UCSD-AML1 (cell line): ENCODE results near the gene AFG3L2.
A peak's percentile ranks its signal among the peaks of the same experiment; 100 is the strongest.
"Not testable (repeated sequence)": the region's sequence is repeated elsewhere in the genome, so short reads cannot be mapped to it uniquely, and the experiment has no call there.

Source experiments
- DNase-seq: peaks from one replicate; lab custom pipeline; 2025; ENCODE audit not compliant: unreplicated experiment; lab: John Stamatoyannopoulos, UW

AFG3L2 gene

DNA sequence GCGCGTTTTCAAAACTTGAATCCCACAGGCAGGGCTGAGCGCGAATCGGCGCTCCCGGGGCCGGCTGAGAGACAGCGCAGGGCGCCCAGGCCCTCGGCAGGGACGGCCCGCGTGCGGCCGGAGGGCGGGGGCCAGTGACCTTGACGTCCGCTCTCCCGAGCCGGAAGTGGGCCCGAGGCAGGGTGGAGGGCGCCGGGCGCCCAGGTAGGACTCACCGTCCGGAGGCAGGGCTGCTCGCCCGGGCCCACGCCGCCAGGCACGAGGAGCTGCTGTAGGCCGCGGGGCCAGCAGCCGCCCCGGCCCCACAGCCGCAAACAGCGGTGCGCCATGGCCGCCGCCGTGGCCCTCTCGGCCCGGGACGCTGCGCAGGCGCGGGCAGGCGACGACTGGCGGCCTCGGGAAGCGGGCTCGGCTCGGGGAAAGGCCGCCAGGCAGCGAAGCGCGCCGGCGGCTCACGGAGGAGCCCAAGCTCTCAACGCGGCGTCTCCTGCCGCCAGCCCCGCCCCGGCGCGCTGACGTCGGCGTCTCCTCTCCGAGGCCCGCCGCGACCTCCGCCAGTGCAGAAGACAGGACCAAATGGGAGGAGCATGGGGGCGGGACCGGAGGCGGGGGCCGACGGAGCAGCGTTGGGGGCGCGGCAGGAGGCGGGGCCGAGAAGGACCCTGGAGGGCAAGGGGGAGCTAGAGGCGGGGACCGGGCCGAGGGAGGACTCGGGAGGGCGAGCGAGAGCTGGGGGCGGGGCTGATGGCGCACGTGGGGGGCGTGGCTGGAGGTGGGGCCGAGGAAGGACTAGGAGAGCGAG is at the start of gene AFG3L2:
Gene AFG3L2, minus strand, starts transcription at position 474 of the 802 bp plus-strand sequence. Its CDS starts 145 bp downstream, at position 329.
- peak; percentile 100 for DNase-seq

DNA sequence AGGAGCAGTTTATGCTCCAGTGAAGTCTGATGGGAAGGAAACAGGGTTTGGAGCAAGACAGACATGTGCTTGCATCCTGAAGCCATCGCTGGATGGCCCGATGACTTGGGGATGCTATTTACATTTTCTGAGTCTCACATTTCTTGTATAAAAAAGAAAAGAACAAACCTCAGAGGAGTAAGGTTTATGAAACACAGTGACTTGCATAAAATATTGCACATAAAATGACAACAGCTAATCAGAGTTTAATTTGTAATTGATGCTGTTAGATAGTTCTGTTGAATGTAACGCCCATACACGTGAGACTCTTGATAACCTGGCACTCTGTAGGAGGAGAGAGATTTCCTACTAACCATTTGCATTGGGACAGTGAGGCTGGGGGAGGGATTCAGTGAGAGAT is 47.2 kb upstream of the AFG3L2 start:
- DNase-seq, result no peak

DNA sequence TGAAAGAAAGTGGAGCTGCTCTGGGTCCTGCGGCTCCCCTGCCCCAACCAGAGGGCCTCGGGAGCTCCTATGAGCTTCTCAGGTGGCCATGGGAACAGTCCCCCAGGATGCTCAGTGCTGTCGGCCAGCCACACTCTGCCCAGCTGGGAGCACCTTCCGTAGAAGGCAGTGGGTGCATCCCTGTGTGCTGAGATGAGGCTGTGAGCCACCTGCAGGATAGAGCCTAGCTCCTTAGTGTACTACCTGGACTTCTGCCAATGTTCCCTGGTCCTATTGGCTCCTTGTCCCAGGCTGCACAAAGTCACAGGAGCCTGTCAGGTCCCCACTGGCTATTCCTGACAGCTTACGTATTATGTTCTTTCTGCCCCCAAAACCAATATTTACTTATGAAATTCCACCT is 46.8 kb upstream of the AFG3L2 start:
- no peak for DNase-seq

DNA sequence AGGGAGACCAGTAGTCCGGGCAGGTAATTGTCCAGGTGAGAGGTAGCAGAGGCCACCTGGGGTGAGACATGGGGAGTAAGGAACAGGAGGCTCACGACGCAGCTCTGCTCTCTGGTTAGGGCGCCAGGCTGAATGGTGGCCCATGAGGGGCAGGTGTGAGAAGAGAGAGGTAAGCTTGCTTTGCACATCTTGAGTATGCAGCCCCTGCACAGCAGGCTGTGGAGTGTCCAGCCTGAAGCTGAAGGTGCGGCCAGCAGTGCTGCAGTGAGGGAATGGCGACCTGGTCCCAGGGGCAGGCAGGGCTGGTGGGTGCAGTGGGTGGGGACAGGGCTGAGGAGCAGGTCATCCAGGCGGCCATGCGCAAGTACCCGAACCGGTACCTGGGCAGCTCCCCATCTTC is 46.4 kb upstream of the AFG3L2 start:
- DNase-seq, result no peak

DNA sequence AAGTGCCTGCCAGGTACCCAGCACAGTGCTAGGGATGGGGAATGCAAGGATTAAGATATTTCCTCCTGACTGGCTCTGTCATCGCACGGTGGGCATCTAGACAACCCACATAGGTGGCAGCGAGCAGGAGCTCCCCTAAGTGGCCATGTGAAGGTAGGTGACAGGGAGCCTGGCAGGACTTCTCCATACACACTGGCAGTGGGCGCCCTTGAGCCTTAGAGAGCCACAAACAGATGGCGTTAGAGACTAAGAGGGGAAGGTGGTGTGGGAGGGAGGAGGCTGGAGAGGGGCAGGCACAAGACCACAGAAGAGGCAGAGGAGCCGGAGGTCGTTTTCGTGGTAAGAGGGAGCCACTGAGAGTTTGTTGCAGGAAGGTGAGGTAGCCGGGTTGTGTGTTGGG is 45.9 kb upstream of the AFG3L2 start:
- peak; percentile 53 for DNase-seq

DNA sequence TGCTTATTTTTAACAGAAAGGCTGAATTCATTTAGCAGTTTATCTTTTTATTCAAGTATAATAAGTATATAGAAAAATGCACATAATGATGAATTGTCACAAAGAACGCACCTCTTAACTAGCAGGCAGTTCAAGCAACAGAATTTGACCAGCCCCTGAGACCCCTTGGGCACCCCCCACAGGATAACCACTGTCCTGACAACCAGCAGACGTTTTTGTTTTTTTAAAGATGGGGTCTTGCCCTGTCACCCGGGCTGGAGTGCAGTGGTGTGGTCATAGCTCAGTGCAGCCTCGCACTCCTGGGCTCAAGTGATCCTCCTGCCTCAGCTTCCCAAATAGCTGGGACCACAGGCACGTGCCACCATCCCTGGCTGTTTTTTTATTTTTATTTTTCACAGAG is 44.7 kb upstream of the AFG3L2 start:
- DNase-seq, result no peak

DNA sequence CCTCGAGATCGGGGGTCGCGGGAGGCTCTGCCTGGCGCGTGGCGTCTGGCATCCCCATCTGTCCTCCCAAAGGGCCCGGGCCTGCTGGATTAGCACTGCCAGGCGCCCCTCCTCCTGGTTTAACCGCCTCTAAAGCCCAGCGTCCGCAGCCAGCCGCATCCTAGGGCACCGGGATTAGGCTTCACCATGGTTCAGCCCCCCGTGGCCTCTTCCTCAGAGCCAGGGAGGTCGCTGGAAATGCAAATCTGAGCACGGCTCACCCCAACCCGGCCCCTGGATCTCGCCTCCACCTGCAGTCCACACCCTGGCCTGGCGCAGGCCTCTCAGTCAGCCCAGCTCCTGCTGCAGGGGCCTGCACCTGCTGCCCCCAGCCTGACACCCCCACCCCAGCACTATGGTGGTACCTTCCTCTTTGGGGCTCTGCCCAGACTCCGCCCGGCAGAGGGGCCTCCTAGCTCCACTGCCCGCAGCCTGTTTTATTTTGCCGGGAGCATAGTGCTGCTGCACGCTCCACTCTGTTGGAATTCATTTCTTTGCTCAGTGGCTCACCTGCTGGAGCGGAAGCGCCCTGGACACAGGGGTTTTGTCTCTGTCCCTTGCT is 43.9 kb upstream of the AFG3L2 start:
- DNase-seq, result no peak

DNA sequence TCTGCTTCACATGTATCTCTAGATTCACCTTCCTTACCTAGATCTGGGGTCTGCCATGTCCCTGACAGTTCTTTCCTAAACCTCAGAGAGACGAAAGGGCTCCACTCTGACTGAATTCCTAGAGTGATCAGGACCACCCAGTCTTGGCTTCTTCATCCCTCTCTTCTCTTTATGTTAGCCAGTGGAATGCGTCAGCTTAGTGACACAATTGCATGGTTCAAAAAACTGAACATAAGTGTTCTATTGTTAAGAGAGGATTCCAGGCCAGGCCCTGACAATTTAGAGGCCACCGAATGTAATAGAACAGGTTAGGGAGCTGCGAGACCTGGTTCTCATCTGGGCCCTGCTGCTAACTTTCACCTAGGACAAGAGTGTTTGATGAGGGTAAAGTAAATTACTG is 40.7 kb upstream of the AFG3L2 start:
- DNase-seq, result no peak

DNA sequence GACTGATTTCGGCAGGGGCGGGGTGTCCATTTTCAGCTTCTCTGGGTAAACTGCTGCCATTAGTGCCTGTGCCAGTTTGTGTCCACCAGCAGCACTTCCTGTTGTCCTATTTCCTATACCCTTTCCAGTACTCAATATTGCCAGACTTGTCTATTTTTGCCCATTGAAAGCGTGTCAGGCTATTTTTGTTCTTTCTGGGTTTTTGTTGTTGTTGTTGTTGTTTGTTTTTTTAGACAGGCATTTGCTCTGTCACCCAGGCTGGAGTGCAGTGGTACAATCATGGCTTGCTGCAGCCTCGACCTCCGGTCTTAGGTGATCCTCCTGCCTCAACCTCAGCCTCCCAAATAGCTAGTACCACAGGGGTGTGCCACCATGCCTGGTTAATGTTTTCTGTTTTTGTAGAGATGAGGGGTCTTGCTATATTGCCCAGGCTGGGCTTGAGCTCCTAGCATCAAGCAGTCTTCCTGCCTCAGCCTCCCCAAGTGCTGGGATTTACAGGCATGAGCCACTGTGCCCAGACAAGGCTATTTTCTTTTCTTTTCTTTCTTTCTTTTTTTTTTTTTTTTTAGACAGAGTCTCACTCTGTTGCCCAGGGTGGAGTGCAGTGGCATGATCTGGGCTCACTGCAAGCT is 39.2 kb upstream of the AFG3L2 start:
- no peak for DNase-seq

DNA sequence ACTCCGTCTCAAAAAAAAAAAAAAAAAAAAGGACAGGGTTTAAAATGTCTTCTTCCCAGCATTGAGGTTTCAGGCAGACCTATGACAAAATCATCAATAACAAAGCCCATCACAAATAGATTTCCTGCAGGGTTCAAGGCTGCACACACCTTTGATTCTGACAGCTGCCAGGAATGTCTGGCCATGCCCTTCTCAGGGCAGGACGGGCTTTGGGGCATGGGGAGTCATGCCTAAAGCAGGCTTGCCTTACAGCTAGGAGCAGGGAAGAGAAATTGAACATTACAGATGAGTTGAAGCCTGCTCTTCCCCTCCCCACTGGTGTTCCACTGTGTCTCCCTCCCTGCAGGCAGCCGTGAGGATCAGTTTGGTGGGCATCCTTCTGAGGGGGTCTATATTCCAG is 34.4 kb upstream of the AFG3L2 start:
- DNase-seq, result no peak

DNA sequence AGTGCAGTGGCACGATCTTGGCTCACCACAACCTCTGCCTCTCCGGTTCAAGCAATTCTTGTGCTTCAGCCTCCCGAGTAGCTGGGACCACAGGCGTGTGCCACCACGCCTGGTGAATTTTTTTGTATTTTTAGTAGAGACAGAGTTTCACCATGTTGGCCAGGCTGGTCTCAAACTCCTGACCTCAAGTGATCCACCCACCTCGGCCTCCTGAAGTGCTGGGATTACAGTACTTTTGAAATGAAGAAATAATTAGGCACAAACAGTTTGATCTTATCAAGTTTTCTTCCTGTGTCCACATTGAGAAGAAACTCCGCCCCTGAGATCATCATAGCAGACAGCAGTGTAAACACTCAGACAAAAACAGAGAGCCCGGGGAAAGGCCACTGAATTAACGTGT is 33.7 kb upstream of the AFG3L2 start:
- not testable (repeated sequence) for DNase-seq

DNA sequence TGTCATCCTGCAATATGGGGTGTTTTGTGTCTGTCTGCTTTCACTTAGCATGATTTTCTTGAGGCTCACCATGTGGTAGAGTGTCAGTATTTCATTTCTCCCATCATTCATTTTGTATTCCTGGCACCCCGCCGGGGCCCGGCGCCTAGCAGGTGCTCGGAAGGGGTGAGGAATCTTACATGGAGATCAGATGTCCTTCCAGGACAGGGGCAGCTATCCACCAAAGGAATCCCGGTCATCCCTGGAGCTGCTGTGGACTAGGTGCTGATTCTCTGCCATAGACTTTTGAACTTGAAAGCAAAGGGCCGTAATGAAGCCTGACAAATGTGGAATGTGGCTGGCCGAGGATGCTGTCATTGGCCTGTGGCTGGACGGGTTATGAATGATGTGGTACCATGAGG is 33.1 kb upstream of the AFG3L2 start:
- DNase-seq, result no peak

DNA sequence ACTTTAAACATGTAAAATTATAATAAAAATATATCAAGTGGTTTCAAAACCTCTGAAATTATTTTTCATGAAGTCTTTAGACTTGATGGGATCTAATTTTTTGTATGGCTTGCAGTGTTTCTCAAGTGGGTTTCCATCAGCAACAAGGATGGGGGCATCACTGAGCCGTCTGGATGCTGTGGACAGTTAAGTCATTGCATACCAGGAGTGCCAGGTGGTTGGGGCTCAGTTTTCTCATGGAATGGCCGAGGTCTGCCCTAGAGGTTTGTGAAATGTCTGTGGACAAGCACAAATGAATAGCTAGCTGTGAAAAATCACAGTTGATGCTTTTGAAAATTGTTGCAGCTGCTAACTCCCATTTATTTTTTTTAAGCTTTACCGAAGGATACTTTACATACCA is 32.4 kb upstream of the AFG3L2 start:
- no peak for DNase-seq

DNA sequence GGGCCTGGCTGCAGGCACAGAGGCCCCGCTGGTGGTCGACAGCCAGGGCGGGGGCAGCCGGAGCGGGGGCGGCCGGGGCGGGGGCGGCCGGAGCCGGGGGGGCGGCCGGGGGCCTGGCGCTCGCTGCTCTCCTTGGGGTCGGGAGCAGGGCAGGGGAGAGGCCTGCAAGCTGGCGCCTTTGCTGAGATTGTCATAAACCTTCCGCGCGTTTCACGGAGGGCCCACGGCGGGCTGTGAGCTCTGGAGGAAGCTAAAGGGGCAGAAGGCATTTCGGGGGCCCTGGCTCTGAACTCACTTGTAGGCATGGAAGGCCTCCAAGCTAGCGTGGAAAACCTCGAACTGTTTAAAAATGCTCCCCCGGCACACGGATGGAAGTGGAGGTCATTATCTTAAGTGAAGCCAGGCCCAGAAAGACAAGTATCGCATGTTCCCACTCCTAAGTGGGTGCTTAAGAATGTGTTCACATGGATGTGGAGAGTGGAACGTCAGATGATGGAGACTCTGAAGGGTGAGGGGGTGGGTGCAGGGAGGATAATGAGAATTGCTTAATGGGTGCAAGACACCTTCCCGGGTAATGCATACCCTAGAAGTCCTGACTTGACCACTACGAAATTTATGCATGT is 31.3 kb upstream of the AFG3L2 start:
- no peak for DNase-seq

DNA sequence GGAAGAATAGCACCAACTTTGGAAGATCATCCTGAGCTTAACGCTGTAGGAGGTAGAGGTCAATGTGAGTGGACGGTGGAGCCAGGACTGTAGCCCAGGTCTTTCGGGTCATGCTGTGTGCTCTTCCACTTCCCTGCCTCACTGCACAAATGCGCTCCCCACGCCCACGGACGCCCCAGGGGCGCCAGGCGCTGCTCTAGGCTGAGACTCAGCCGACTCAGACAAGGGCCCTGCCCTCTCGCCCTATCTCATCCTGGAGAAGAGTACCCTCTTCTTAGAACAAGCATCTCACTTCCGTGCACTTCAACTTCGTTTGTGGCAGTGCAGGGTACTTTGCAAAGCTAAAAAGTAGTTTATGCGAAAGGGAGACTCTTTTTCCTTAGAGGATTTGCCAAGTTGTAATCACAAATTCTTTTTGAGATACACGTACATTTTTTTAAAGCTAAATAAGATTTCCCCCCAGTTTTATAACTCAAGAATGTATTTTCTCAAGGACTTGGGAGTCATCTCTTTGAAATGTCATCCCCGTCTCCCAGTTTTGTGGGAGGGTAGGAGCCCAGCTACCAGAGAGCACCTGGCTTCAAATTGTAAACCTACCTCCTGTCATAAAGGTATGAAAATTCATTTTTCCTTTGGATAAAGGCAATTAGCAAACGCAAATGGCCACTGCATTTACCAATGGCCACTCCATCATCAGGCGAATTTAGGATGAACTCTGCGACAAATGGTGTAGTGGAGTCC is 29.5 kb upstream of the AFG3L2 start:
- no peak for DNase-seq

DNA sequence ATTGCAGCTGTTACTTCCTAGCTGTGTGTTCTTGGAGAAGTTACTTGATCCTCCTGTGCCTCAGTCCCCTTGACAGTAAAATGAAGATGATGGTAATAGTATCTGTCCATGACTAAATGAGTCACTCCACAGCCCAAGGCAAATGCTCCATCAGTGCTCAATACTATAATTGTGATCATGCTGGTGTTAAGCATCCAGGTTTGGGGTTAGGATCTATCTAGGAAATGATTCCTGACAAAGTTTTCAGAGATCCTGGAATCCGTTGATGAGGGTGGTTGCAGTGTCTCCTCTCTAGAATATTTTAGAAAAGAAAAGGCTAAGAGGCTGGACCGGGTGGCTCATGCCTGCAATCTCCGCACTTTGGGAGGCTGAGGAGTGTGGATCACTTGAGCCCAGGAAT is 28.0 kb upstream of the AFG3L2 start:
- no peak for DNase-seq

DNA sequence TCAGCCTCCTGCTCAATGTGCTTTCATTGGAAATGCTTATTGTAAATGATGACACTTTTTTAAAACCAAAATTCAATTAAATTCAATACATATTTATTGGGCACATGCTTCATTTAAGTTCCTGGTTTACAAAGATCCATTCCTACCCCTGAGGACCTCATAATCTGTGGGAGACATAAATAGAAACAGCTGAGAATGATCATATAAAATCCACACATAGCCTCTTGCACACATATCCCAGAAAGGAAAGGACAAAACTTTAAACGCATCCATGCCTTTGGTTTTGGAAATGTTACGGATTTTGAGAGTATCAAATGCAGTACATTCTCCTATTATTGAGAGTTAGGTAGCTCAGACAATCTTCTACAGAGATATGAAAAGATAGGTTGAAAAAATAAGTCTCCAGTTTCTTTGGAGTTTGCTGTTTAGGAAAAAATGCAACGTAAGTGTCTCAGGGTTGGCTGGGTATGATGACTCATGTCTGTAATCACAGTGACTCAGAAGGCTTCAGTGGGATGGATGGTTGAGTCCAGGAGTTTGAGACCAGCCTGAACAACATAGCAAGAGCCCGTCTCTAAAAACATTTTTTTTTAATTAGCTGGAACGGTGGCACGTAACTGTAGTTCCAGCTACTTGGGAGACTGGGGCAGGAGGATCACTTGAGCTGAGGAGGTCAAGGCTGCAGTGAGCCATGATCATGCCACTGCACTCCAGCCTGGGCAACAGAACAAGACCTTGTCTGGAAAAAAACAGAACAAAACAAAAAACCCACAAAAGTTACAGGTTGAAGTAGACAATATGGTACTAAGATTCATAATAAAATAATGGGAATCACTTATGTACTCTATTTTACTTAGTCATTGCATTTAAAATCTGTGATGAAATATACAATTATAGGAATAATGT is 26.8 kb upstream of the AFG3L2 start:
- no peak for DNase-seq

DNA sequence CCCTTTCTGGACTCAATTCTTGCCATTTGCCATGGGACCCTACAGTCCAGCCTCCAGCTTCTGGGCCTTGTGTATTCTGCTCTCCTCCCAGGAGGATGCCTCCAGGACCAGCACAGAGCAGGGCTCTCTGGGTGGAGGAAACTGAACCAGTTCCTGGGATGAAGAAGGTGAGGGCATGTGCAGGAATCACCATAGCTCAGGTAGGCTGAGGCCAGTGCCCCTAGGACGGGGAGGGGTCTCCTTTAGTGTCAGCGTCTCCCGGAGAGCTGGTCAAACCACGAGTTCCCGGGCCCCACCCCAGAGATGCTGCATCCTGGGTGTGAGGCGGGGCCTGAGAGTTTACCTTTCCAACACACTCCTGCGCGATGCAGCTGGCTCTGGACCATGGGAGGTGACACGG is 24.9 kb upstream of the AFG3L2 start:
- DNase-seq, result no peak

DNA sequence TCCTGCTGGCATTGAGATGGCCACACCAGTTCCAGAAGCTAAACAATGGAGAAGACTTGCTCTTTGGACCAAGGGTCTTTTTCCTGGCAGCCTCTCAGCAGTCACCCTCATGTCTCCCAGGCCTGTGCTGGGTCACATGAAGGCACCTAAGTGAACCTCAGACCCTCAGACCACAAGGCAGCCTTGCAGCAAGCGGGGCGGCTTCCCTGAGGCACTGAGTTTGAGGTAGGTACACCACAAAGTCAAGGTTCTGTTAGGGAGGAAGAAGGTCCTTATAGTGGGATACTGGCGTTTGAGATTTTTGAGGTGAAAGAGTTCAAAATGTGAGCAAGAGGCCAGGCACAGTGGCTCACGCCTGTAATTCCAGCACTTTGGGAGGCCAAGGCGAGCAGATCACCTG is 22.2 kb upstream of the AFG3L2 start:
- no peak for DNase-seq

DNA sequence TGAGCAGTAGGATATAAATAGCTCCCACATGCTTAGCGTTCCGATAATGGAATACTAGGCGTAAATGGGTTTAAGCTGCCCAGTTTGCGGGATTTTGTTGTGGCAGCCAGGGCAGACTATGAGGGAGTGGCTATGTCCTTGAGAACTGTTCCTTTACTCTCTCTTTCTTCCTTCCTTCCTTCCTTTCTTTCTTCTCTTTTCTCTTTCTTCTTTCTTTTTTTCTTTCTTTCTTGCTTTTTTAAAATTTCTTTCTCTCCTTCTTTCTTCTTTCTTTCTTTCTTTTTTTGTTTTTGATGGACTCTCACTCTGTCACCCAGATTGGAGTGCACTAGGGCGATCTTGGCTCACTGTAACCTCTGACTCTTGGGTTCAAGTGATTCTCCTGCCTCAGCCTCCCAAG is 21.6 kb upstream of the AFG3L2 start:
- DNase-seq, result no peak
